K562 (cell line): ENCODE data around the gene HSPA4L. TPM values are rescaled to one million over a fixed set of nuclear protein-coding genes. Genes with fewer than 3 reads are reported as not detected.

Experiments used
- CGGBP1 ChIP-seq: fragments of 250-450 bp; sonication (Bioruptor Pico); IDR thresholded peaks from 2 replicates; pipeline ENCODE4 v1.9.0; 2021; ENCODE audit warnings: mild to moderate bottlenecking
- EHMT2 ChIP-seq: fragments of 450-650 bp; IDR thresholded peaks from 2 replicates; pipeline ENCODE4 v1.6.1; 2018; ENCODE audit warnings: antibody characterized with exemption
- HMG20B ChIP-seq: fragments of 250-450 bp; sonication (Bioruptor Pico); IDR thresholded peaks from 2 replicates; pipeline ENCODE4 v1.5.0; 2021; ENCODE audit warnings: mild to moderate bottlenecking
- HMGN3 ChIP-seq: IDR thresholded peaks from 2 replicates; pipeline ENCODE4 v1.6.1; 2011; ENCODE audit warnings: borderline replicate concordance, low read depth, mild to moderate bottlenecking, mixed read lengths, low read length; ENCODE audit not compliant: insufficient read length; ENCODE audit errors: extremely low read depth
- HMGXB4 ChIP-seq: sonication (generic); formaldehyde crosslinking; IDR thresholded peaks from 2 replicates; pipeline ENCODE4 v1.8.1; 2023; ENCODE audit warnings: mild to moderate bottlenecking, missing genetic modification reagents
- KAT8 ChIP-seq: fragments of 450-650 bp; IDR thresholded peaks from 2 replicates; pipeline ENCODE4 v1.6.1; 2016; ENCODE audit warnings: low read depth, mild to moderate bottlenecking
- MLLT1 ChIP-seq, 2 experiments: fragments of 450-650 bp; IDR thresholded peaks; 2 replicates each; pipeline ENCODE4 v1.6.1; 2016
- MXI1 ChIP-seq: IDR thresholded peaks from 2 replicates; pipeline ENCODE4 v1.6.1; 2011; ENCODE audit warnings: low read depth, mild to moderate bottlenecking, improper control_type of control experiment, low read length
- RERE ChIP-seq: sonication (generic); formaldehyde crosslinking; IDR thresholded peaks from 2 replicates; pipeline ENCODE4 v1.8.0; 2023; ENCODE audit warnings: missing genetic modification reagents, mild to moderate bottlenecking, borderline replicate concordance
- RFX5 ChIP-seq: IDR thresholded peaks from 2 replicates; pipeline ENCODE4 v1.6.1; 2011; ENCODE audit warnings: low read depth, mild to moderate bottlenecking, improper control_type of control experiment, low read length
- SMAD4 ChIP-seq: fragments of 250-450 bp; sonication (Bioruptor Pico); conservative IDR thresholded peaks from 2 replicates; pipeline ENCODE4 v1.8.0; 2021; ENCODE audit warnings: inconsistent platforms, mild to moderate bottlenecking, moderate library complexity
- TEAD2 ChIP-seq: fragments of 450-650 bp; IDR thresholded peaks from 2 replicates; pipeline ENCODE4 v1.6.1; 2016; ENCODE audit warnings: missing genetic modification characterization, control low read depth, missing compliant biosample characterization
- USF2 ChIP-seq: sonication (generic); formaldehyde crosslinking; IDR thresholded peaks from 2 replicates; pipeline ENCODE4 v1.5.0; 2020; ENCODE audit warnings: missing genetic modification reagents
- ZBTB43 ChIP-seq: sonication (generic); formaldehyde crosslinking; IDR thresholded peaks from 2 replicates; pipeline ENCODE4 v1.8.0; 2023; ENCODE audit warnings: mild to moderate bottlenecking, missing genetic modification reagents
- ZNF143 ChIP-seq: sonication (generic); formaldehyde crosslinking; IDR thresholded peaks from 2 replicates; pipeline ENCODE4 v1.9.0; 2022; ENCODE audit warnings: mild to moderate bottlenecking, missing genetic modification reagents
- ZNF79 ChIP-seq: fragments of 250-450 bp; sonication (Bioruptor Pico); IDR thresholded peaks from 2 replicates; pipeline ENCODE4 v1.4.0; 2020; ENCODE audit warnings: low read depth, mild to moderate bottlenecking, moderate library complexity
- polyA plus RNA-seq, 8 experiments: library from polyadenylated mRNA; depleted of rRNA in 4 of 8; stranded (reverse) in 5 of 8; unstranded in 3 of 8; fragments of >200 nt; fragmentation: Nextera tagmentation in 2 of 8; fragmentation: Illumina TruSeq in 1 of 8; extraction: Ambion mirVana in 2 of 8; extraction: Trizol in 1 of 8; gene quantifications; 2 replicates each; pipeline versions ENCODE4 v1.2.1 to v1.2.3, GENCODE V29; 2011 to 2014; ENCODE audit warnings: inconsistent platforms in 1 of 8, missing spikeins in 1 of 8
- total RNA-seq, 7 experiments: library from RNA; depleted of rRNA in 6 of 7; stranded (reverse); fragments of >200 nt in 6 of 7; fragmentation: Illumina TruSeq in 2 of 7; extraction: Trizol in 2 of 7; gene quantifications; 2 replicates each; pipeline versions ENCODE4 v1.2.1 to v1.2.3, GENCODE V29; 2011 to 2021; ENCODE audit warnings: low replicate concordance in 1 of 7

HSPA4L gene
- total and polyA plus RNA-seq, 9 of the 15 experiments (the other 6 are each of a cell fraction or from before 2014, with no cell fraction given): 12.3 to 37.0 (median 21.7) TPM

GRCh38 chr4:127880763-127881562, 98.8 kb downstream of the HSPA4L start, which contains the start of gene PLK4 (continued):
- TF ChIP-seq HMGXB4 (no peak), ZNF143 (CRISPR knock-in tag) (no peak), EHMT2 (no peak), HMG20B (no peak), TEAD2 (tag) (no peak), KAT8 (no peak), CGGBP1 (no peak), ZBTB43 (CRISPR knock-in tag) (no peak), ZNF79 (no peak), MLLT1 (IDR thresholded peaks at IDR 0.05) (peak; percentile 29 to 54; a peak in 2 of 4 replicates), RFX5 (peak; percentile 70), MXI1 (no peak), SMAD4 (CRISPR knock-in tag) (no peak), USF2 (CRISPR knock-in tag) (no peak), HMGN3 (peak; percentile 50), RERE (CRISPR knock-in tag) (peak; percentile 81)
